Left ventricle myocardium inferior (tissue), 1 donor: ENCODE measurements around the gene NAT9. TPM values are rescaled to one million over a fixed set of nuclear protein-coding genes. Genes with fewer than 3 reads are reported as not detected.
A peak's percentile ranks its signal among the peaks of the same experiment; 100 is the strongest.

ENCODE experiments used
- DNase-seq: peaks from one replicate; pipeline ENCODE4 v3.0.0-alpha.2; 2020
- H3K27ac ChIP-seq: fragments of 200-600 bp; replicated peaks from 2 replicates; pipeline ENCODE4 v1.8.0; 2021
- H3K27me3 ChIP-seq: fragments of 200-600 bp; 2 replicates; pipeline ENCODE4 v1.8.0; 2021; ENCODE audit warnings: low read depth
- H3K36me3 ChIP-seq: fragments of 200-600 bp; 2 replicates; pipeline ENCODE4 v1.8.0; 2021
- H3K4me1 ChIP-seq: fragments of 200-600 bp; 2 replicates; pipeline ENCODE4 v1.8.0; 2021
- H3K4me3 ChIP-seq: fragments of 200-600 bp; 2 replicates; pipeline ENCODE4 v1.8.0; 2021; ENCODE audit warnings: mild to moderate bottlenecking, moderate library complexity
- H3K9me3 ChIP-seq: fragments of 200-600 bp; replicated peaks from 2 replicates; pipeline ENCODE4 v1.8.0; 2021
- intact Hi-C: fragments of 100-400 bp; cut with micrococcal nuclease; formaldehyde crosslinking; loops from one replicate; pipeline ENCODE4 v1.11.0; 2022
- total RNA-seq: library from RNA; stranded (reverse); fragmentation: NEBNext Ultra II Directional; extraction: Animal tissue kit (Norgen Biotek cat#: 25700); gene quantifications from one replicate; pipeline ENCODE4 v1.2.1, GENCODE V29; 2021
- TF ChIP-seq, protein P1 (sequence below): fragments of 200-600 bp; IDR thresholded peaks from 2 replicates; pipeline ENCODE4 v1.8.0; 2021; ENCODE audit warnings: antibody characterized with exemption, mild to moderate bottlenecking, borderline replicate concordance
- donor health status: DM: no; HTN: yes; CAD: no; lungs with severe emphysema.

The NAT9 gene
- total RNA-seq, 1 donor from 2014 or later = 18.6 TPM

DNA sequence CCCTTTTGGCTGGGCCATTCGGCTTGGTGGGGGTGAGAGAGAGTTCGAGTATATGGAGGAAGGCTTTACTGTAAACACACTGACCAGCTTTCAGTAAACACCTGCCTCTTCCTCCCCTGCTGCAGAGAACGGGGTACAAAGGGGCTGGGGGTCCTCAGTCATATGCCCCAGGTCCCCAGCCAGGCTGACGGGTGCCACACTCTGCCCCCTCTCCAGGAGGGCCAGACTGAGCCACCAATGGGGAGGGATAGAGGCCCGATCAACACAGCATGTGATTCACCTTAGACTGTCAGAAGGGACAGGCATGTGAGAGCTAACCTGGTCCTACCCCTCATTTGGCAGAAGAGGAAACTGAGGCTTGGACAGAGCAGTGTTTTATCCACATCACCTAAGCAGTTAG, 14.7 kb downstream of the NAT9 start:
- Histone ChIP-seq H3K36me3 (no peaks in the 10 kb centered on the region), H3K27me3 (no peaks in the 10 kb centered on the region), H3K9me3 (no peaks in the 10 kb centered on the region), H3K4me3 (no peak overlapping the region), H3K27ac (peak overlapping the region; percentile 78), H3K4me1 (peaks cover 86% of the 10 kb centered on the region)
- TF ChIP-seq, protein P1, sequence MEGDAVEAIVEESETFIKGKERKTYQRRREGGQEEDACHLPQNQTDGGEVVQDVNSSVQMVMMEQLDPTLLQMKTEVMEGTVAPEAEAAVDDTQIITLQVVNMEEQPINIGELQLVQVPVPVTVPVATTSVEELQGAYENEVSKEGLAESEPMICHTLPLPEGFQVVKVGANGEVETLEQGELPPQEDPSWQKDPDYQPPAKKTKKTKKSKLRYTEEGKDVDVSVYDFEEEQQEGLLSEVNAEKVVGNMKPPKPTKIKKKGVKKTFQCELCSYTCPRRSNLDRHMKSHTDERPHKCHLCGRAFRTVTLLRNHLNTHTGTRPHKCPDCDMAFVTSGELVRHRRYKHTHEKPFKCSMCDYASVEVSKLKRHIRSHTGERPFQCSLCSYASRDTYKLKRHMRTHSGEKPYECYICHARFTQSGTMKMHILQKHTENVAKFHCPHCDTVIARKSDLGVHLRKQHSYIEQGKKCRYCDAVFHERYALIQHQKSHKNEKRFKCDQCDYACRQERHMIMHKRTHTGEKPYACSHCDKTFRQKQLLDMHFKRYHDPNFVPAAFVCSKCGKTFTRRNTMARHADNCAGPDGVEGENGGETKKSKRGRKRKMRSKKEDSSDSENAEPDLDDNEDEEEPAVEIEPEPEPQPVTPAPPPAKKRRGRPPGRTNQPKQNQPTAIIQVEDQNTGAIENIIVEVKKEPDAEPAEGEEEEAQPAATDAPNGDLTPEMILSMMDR = no peak
- no peak for DNase-seq
- intact Hi-C loops = no loop called here

GRCh38 chr17:74760404-74761105, 15.6 kb downstream of the NAT9 start:
- TF ChIP-seq, protein P1 = no peak
- H3K27me3 ChIP-seq = no peaks in the 10 kb centered on the region
- no peak for DNase-seq
- H3K9me3 ChIP-seq = no peaks in the 10 kb centered on the region
- intact Hi-C loops = no loop called here
- peaks cover 89% of the 10 kb centered on the region for H3K4me1 ChIP-seq
- peak overlapping the region; percentile 78 for H3K27ac ChIP-seq
- H3K36me3 ChIP-seq = no peaks in the 10 kb centered on the region
- no peak overlapping the region for H3K4me3 ChIP-seq

- H3K4me3 ChIP-seq = no peak overlapping the region
- intact Hi-C loops = no loop called here
- H3K9me3 ChIP-seq = no peaks in the 10 kb centered on the region
- DNase-seq = no peak
- peaks cover 92% of the 10 kb centered on the region for H3K4me1 ChIP-seq
- TF ChIP-seq, protein P1 = no peak
- H3K27ac ChIP-seq = peak overlapping the region; percentile 78
- no peaks in the 10 kb centered on the region for H3K36me3 ChIP-seq
- no peaks in the 10 kb centered on the region for H3K27me3 ChIP-seq
Measured at GRCh38 chr17:74759941-74760340, 16.2 kb downstream of the NAT9 start.

- H3K4me3 ChIP-seq = no peak overlapping the region
- intact Hi-C loops = no loop called here
- H3K27me3 ChIP-seq = no peaks in the 10 kb centered on the region
- TF ChIP-seq, protein P1 = no peak
- H3K27ac ChIP-seq = peak overlapping the region; percentile 78
- no peaks in the 10 kb centered on the region for H3K36me3 ChIP-seq
- H3K4me1 ChIP-seq = peaks cover 86% of the 10 kb centered on the region
- H3K9me3 ChIP-seq = no peaks in the 10 kb centered on the region
- DNase-seq = no peak
Measured at GRCh38 chr17:74759243-74759801, 16.8 kb downstream of the NAT9 start.

DNA sequence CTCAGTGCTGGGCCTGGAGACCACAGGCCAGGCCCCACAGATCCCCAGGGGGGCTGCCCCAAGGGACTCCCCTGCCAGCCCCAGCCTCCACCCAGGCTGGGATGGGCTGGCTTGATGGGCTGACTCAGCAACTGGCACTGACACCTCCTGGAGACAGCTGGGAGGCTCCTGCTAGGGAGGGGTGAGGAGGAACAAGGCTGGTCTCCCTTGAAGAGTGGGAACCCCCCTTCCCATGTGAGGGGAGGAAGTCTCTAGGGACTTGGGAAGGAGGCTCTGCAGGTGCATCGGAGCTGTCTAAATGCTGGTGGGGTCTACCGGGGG, 17.3 kb downstream of the NAT9 start:
- peak overlapping the region; percentile 34 for H3K4me3 ChIP-seq
- DNase-seq = no peak
- H3K4me1 ChIP-seq = peaks cover 81% of the 10 kb centered on the region
- H3K36me3 ChIP-seq = no peaks in the 10 kb centered on the region
- H3K27me3 ChIP-seq = no peaks in the 10 kb centered on the region
- H3K9me3 ChIP-seq = no peaks in the 10 kb centered on the region
- intact Hi-C loops = no loop called here
- H3K27ac ChIP-seq = peak overlapping the region; percentile 78
- TF ChIP-seq, protein P1 = no peak
